HepG2 (cell line): ENCODE data around the gene SIAH3.

Experiments
- CEBPB ChIP-seq: IDR thresholded peaks from 2 replicates; pipeline ENCODE4 v1.6.1; 2011; ENCODE audit warnings: low read depth, low read length, improper control_type of control experiment, borderline replicate concordance
- CTCF ChIP-seq: sonication (generic); formaldehyde crosslinking; IDR thresholded peaks from 2 replicates; pipeline ENCODE4 v1.5.0; 2020; ENCODE audit warnings: mild to moderate bottlenecking, missing genetic modification reagents, moderate library complexity
- HES4 ChIP-seq: sonication (generic); formaldehyde crosslinking; IDR thresholded peaks from 2 replicates; pipeline ENCODE4 v1.9.0; 2021; ENCODE audit warnings: mild to moderate bottlenecking, missing genetic modification reagents, borderline replicate concordance
- KDM4B ChIP-seq: sonication (generic); formaldehyde crosslinking; IDR thresholded peaks from 2 replicates; pipeline ENCODE4 v1.4.0; 2020; ENCODE audit warnings: missing genetic modification reagents
- RFX5 ChIP-seq: IDR thresholded peaks from 2 replicates; pipeline ENCODE4 v1.6.1; 2011; ENCODE audit warnings: low read depth, low read length, improper control_type of control experiment
- TOPORS ChIP-seq: sonication (generic); formaldehyde crosslinking; IDR thresholded peaks from 2 replicates; pipeline ENCODE4 v1.8.0; 2023; ENCODE audit warnings: mild to moderate bottlenecking, missing genetic modification reagents
- ZNF740 ChIP-seq: sonication (generic); formaldehyde crosslinking; IDR thresholded peaks from 2 replicates; pipeline ENCODE4 v1.4.0; 2020; ENCODE audit warnings: missing genetic modification reagents
- ZNF792 ChIP-seq: IDR thresholded peaks from 2 replicates; pipeline ENCODE4 v1.6.1; 2016

- no peak for TF ChIP-seq TOPORS (CRISPR knock-in tag)
- no peak for TF ChIP-seq RFX5
- TF ChIP-seq ZNF740 (CRISPR knock-in tag), result no peak
- no peak for TF ChIP-seq HES4
- TF ChIP-seq KDM4B (CRISPR knock-in tag), result no peak
- no peak for TF ChIP-seq ZNF792 (CRISPR knock-in tag)
- TF ChIP-seq CEBPB, result no peak
- no peak for TF ChIP-seq CTCF (CRISPR knock-in tag)
Observed at GRCh38 chr13:45880242-45880641, 28.7 kb upstream of the SIAH3 start.
